HCT116 (cell line): ENCODE data around the gene CRACR2A. TPM values are rescaled to one million over a fixed set of nuclear protein-coding genes. Genes with fewer than 3 reads are reported as not detected.

Experiments
- ATAC-seq: fragments of 200-7000 bp; cut with Tn5 transposase; 2 replicates; pipeline ENCODE4 v1.9.1; 2020; ENCODE audit warnings: mild to moderate bottlenecking, moderate library complexity
- BruUV-seq: library from RNA; stranded (reverse); fragments of 400-500 nt; replicated peaks from 2 replicates; lab custom pipeline; 2021; lab: Mats Ljungman, UMichigan
- CTCF ChIA-PET: fragments of 300-600 bp; sonication (Branson Sonifier 250); formaldehyde crosslinking; loops from one replicate; lab custom pipeline; 2021; ENCODE audit warnings: antibody characterized with exemption; lab: Charles Lee
- POLR2A ChIA-PET: fragments of 300-600, 350-600 bp; sonication (Branson Sonifier 250); formaldehyde crosslinking; loops from one replicate; lab custom pipeline; 2021; ENCODE audit warnings: antibody characterized with exemption; lab: Charles Lee
- RAD21 ChIA-PET, 2 experiments: fragments of 300-600 bp; sonication (Branson Sonifier 250); formaldehyde crosslinking; loops; one replicate each; lab custom pipeline; 2023; ENCODE audit warnings: low total read pairs in 2 of 2; ENCODE audit not compliant: uncharacterized antibody in 2 of 2, unreplicated experiment in 2 of 2, low non-redundant PET in 1 of 2; lab: Charles Lee
- DNase-seq: peaks from one replicate; pipeline ENCODE4 v3.0.0-alpha.2; 2010; ENCODE audit warnings: low read depth, low spot score
- H2AFZ ChIP-seq: fragments of 200-600 bp; shearing (Covaris generic), sonication (generic); 2 replicates; pipeline ENCODE4 v1.6.1; 2017; ENCODE audit warnings: low read depth, mixed run types, mixed read lengths, antibody characterized with exemption, low read length; ENCODE audit not compliant: poor library complexity, severe bottlenecking
- H3K27ac ChIP-seq: 2 replicates; pipeline ENCODE4 v1.5.1; 2012; ENCODE audit warnings: low read depth, low read length
- H3K27me3 ChIP-seq: fragments of 200-600 bp; sonication (generic); 2 replicates; pipeline ENCODE4 v1.6.1; 2016; ENCODE audit warnings: mixed run types, low read length, mixed read lengths; ENCODE audit not compliant: insufficient read depth
- H3K36me3 ChIP-seq, 2 experiments: fragments of 200-500 bp in 1 of 2; fragments of 200-600 bp in 1 of 2; sonication (Bioruptor generic) in 1 of 2; sonication (generic) in 1 of 2; 2 replicates each; pipeline versions ENCODE4 v1.5.1 to v1.6.1; 2014 to 2016; ENCODE audit warnings: low read length in 2 of 2, inconsistent platforms in 1 of 2, mixed read lengths in 1 of 2, mixed run types in 1 of 2; ENCODE audit not compliant: insufficient read depth in 2 of 2, control insufficient read depth in 1 of 2
- H3K4me1 ChIP-seq, 2 experiments: fragments of 200-600 bp in 1 of 2; sonication (generic) in 1 of 2; 2 replicates each; pipeline versions ENCODE4 v1.5.1 to v1.6.1; 2012 to 2017; ENCODE audit warnings: low read length in 2 of 2, inconsistent platforms in 1 of 2, mild to moderate bottlenecking in 1 of 2, mixed read lengths in 1 of 2, mixed run types in 1 of 2, moderate library complexity in 1 of 2; ENCODE audit not compliant: insufficient read depth in 2 of 2, control insufficient read depth in 1 of 2
- H3K4me2 ChIP-seq: fragments of 200-600 bp; sonication (generic); 2 replicates; pipeline ENCODE4 v1.6.1; 2017; ENCODE audit warnings: mixed run types, low read length, mixed read lengths
- H3K4me3 ChIP-seq, 2 experiments: fragments of 200-600 bp in 1 of 2; sonication (generic) in 1 of 2; replicated peaks in 1 of 2; 2 replicates each; pipeline ENCODE4 v1.5.1; 2011 to 2016; ENCODE audit warnings: low read length in 2 of 2, control low read depth in 1 of 2, low read depth in 1 of 2, mild to moderate bottlenecking in 1 of 2, mixed read lengths in 1 of 2, mixed run types in 1 of 2
- H3K79me2 ChIP-seq: fragments of 200-600 bp; sonication (generic); 2 replicates; pipeline ENCODE4 v1.6.1; 2017; ENCODE audit warnings: mild to moderate bottlenecking, mixed run types, low read length, moderate library complexity, mixed read lengths; ENCODE audit not compliant: insufficient read depth
- H3K9ac ChIP-seq: fragments of 200-600 bp; sonication (generic); 2 replicates; pipeline ENCODE4 v1.6.1; 2016; ENCODE audit warnings: low read length, mixed read lengths
- H3K9me2 ChIP-seq: fragments of 200-600 bp; sonication (generic), shearing (Covaris generic); 2 replicates; pipeline ENCODE4 v1.6.1; 2017; ENCODE audit warnings: mixed run types, mild to moderate bottlenecking, moderate library complexity; ENCODE audit not compliant: insufficient read depth
- H3K9me3 ChIP-seq, 2 experiments: fragments of 200-500 bp in 1 of 2; fragments of 200-600 bp in 1 of 2; sonication (Bioruptor generic) in 1 of 2; sonication (generic) in 1 of 2; 2 replicates each; pipeline ENCODE4 v1.6.1; 2014 to 2017; ENCODE audit warnings: low read length in 2 of 2, mixed read lengths in 2 of 2, inconsistent platforms in 1 of 2, low read depth in 1 of 2, mild to moderate bottlenecking in 1 of 2, mixed run types in 1 of 2, moderate library complexity in 1 of 2; ENCODE audit not compliant: control insufficient read depth in 1 of 2, insufficient read depth in 1 of 2
- H4K20me1 ChIP-seq: fragments of 200-600 bp; sonication (generic), shearing (Covaris generic); 2 replicates; pipeline ENCODE4 v1.6.1; 2017; ENCODE audit warnings: mixed run types, mild to moderate bottlenecking, moderate library complexity; ENCODE audit not compliant: insufficient read depth
- CBX3 ChIP-seq: IDR thresholded peaks from 2 replicates; pipeline ENCODE4 v1.6.1; 2012; ENCODE audit warnings: low read depth
- CEBPB ChIP-seq: IDR thresholded peaks from 2 replicates; pipeline ENCODE4 v1.6.1; 2012; ENCODE audit warnings: low read depth
- ELF1 ChIP-seq: IDR thresholded peaks from 2 replicates; pipeline ENCODE4 v1.6.1; 2012; ENCODE audit warnings: low read depth, borderline replicate concordance
- JUND ChIP-seq: IDR thresholded peaks from 2 replicates; pipeline ENCODE4 v1.6.1; 2012
- POLR2A ChIP-seq: IDR thresholded peaks from 2 replicates; pipeline ENCODE4 v1.7.0; 2011; ENCODE audit warnings: borderline replicate concordance; ENCODE audit not compliant: insufficient read depth, insufficient read length; ENCODE audit errors: extremely low read depth
- RAD21 ChIP-seq: IDR thresholded peaks from 2 replicates; pipeline ENCODE4 v1.6.1; 2012; ENCODE audit warnings: low read depth, mild to moderate bottlenecking
- SIN3A ChIP-seq: IDR thresholded peaks from 2 replicates; pipeline ENCODE4 v1.6.1; 2012; ENCODE audit warnings: low read depth
- SP1 ChIP-seq: IDR thresholded peaks from 2 replicates; pipeline ENCODE4 v1.6.1; 2012; ENCODE audit warnings: low read depth
- intact Hi-C: fragments of 100-400 bp; cut with micrococcal nuclease; formaldehyde crosslinking; loops from 2 replicates; pipeline ENCODE4 v1.10.0; 2022
- total RNA-seq: library from RNA; stranded (reverse); gene quantifications from one replicate; pipeline ENCODE4 v1.2.1, GENCODE V29; 2021; ENCODE audit not compliant: unreplicated experiment
- TF ChIP-seq, protein P1 (sequence below), 3 experiments: fragments of 200-600 bp in 1 of 3; sonication (generic) in 1 of 3; IDR thresholded peaks in 2 of 3; conservative IDR thresholded peaks in 1 of 3; 2 replicates each; pipeline ENCODE4 v1.5.1; 2012 to 2017; ENCODE audit warnings: low read depth in 2 of 3, low read length in 2 of 3, antibody characterized with exemption in 1 of 3, borderline replicate concordance in 1 of 3, control low read depth in 1 of 3, mild to moderate bottlenecking in 1 of 3, mixed read lengths in 1 of 3, mixed run types in 1 of 3, moderate library complexity in 1 of 3; ENCODE audit not compliant: insufficient read depth in 1 of 3
- TF ChIP-seq, protein P2 (sequence below): IDR thresholded peaks from 2 replicates; pipeline ENCODE4 v1.6.1; 2012
- TF ChIP-seq, protein P3 (sequence below): IDR thresholded peaks from 2 replicates; pipeline ENCODE4 v1.6.1; 2011; ENCODE audit warnings: mild to moderate bottlenecking, low read length, moderate library complexity; ENCODE audit not compliant: insufficient replicate concordance; ENCODE audit errors: extremely low read depth

The CRACR2A gene
- total RNA-seq, 1 experiment from 2014 or later, result 18.4 TPM

GRCh38 chr12:3727354-3727753 is 25.6 kb downstream of the CRACR2A start:
- H3K9me3 ChIP-seq, result no peaks in the 10 kb centered on the region
- TF ChIP-seq CEBPB (no peak), POLR2A (no peak), ELF1 (no peak), SP1 (no peak), JUND (no peak), CBX3 (no peak), RAD21 (no peak), SIN3A (no peak)
- TF ChIP-seq, protein P1, sequence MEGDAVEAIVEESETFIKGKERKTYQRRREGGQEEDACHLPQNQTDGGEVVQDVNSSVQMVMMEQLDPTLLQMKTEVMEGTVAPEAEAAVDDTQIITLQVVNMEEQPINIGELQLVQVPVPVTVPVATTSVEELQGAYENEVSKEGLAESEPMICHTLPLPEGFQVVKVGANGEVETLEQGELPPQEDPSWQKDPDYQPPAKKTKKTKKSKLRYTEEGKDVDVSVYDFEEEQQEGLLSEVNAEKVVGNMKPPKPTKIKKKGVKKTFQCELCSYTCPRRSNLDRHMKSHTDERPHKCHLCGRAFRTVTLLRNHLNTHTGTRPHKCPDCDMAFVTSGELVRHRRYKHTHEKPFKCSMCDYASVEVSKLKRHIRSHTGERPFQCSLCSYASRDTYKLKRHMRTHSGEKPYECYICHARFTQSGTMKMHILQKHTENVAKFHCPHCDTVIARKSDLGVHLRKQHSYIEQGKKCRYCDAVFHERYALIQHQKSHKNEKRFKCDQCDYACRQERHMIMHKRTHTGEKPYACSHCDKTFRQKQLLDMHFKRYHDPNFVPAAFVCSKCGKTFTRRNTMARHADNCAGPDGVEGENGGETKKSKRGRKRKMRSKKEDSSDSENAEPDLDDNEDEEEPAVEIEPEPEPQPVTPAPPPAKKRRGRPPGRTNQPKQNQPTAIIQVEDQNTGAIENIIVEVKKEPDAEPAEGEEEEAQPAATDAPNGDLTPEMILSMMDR (IDR thresholded peaks at IDR 0.05 in 2 of 3, conservative IDR thresholded peaks at IDR 0.05 in 1 of 3; ENCODE audit: borderline replicate concordance in 1 of 3, insufficient read depth in 1 of 3, low read depth in 2 of 3, low read length in 2 of 3), result no peak
- TF ChIP-seq, all 23 proteins: peak for 0
- no TSS peak for BruUV-seq
- Histone ChIP-seq H3K4me2 (no peak overlapping the region), H3K27ac (no peak overlapping the region), H2AFZ (no peak overlapping the region), H3K79me2 (no peaks in the 10 kb centered on the region), H3K4me3 (no peak overlapping the region), H3K27me3 (no peaks in the 10 kb centered on the region), H3K9me2 (no peaks in the 10 kb centered on the region), H3K4me1 (no peaks in the 10 kb centered on the region), H3K36me3 (no peaks in the 10 kb centered on the region), H3K9ac (no peak overlapping the region), H4K20me1 (no peaks in the 10 kb centered on the region)
- intact Hi-C loops, result no loop called here
- DNase-seq (no peak), ATAC-seq (no peak)
- POLR2A ChIA-PET, result no interaction called here
- RAD21 ChIA-PET, result no interaction called here
- CTCF ChIA-PET, result no interaction called here

- ATAC-seq (no peak), DNase-seq (no peak)
- no peaks in the 10 kb centered on the region for H4K20me1 ChIP-seq
- no peak overlapping the region for H3K4me2 ChIP-seq
- no peak overlapping the region for H3K9ac ChIP-seq
- H3K27me3 ChIP-seq, result no peaks in the 10 kb centered on the region
- no peak overlapping the region for H3K4me3 ChIP-seq
- no peaks in the 10 kb centered on the region for H3K79me2 ChIP-seq
- no peaks in the 10 kb centered on the region for H3K4me1 ChIP-seq
- ChIA-PET RAD21 (no interaction called here), POLR2A (no interaction called here), CTCF (no interaction called here)
- H3K9me3 ChIP-seq, result no peaks in the 10 kb centered on the region
- no TSS peak for BruUV-seq
- no peaks in the 10 kb centered on the region for H3K36me3 ChIP-seq
- no peak overlapping the region for H2AFZ ChIP-seq
- no peak overlapping the region for H3K27ac ChIP-seq
- H3K9me2 ChIP-seq, result no peaks in the 10 kb centered on the region
- intact Hi-C loops, result no loop called here
- TF ChIP-seq ELF1 (no peak), SP1 (no peak), SIN3A (no peak)
- TF ChIP-seq, protein P2, sequence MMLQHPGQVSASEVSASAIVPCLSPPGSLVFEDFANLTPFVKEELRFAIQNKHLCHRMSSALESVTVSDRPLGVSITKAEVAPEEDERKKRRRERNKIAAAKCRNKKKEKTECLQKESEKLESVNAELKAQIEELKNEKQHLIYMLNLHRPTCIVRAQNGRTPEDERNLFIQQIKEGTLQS, result no peak
- TF ChIP-seq, protein P3, sequence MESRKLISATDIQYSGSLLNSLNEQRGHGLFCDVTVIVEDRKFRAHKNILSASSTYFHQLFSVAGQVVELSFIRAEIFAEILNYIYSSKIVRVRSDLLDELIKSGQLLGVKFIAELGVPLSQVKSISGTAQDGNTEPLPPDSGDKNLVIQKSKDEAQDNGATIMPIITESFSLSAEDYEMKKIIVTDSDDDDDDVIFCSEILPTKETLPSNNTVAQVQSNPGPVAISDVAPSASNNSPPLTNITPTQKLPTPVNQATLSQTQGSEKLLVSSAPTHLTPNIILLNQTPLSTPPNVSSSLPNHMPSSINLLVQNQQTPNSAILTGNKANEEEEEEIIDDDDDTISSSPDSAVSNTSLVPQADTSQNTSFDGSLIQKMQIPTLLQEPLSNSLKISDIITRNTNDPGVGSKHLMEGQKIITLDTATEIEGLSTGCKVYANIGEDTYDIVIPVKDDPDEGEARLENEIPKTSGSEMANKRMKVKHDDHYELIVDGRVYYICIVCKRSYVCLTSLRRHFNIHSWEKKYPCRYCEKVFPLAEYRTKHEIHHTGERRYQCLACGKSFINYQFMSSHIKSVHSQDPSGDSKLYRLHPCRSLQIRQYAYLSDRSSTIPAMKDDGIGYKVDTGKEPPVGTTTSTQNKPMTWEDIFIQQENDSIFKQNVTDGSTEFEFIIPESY, result no peak
- TF ChIP-seq, protein P1 (IDR thresholded peaks at IDR 0.05 in 2 of 3, conservative IDR thresholded peaks at IDR 0.05 in 1 of 3; ENCODE audit: borderline replicate concordance in 1 of 3, insufficient read depth in 1 of 3, low read depth in 2 of 3, low read length in 2 of 3), result no peak
Measured at GRCh38 chr12:3726456-3726855, 26.5 kb downstream of the CRACR2A start.
